Activated CD4-positive, CD25-positive, alpha-beta regulatory T cell treated with anti-CD3 and anti-CD28 coated beads, Interleukin-2, amount 50 U/mL, for 16 hours (primary cell): ENCODE data around the gene RET.
"Not testable (repeated sequence)": the region's sequence is repeated elsewhere in the genome, so short reads cannot be mapped to it uniquely, and the experiment has no call there.

ENCODE experiments used
- DNase-seq: peaks from one replicate; pipeline ENCODE4 v3.0.0-alpha.2; 2020; ENCODE audit warnings: low read depth, low spot score

The RET gene

DNA sequence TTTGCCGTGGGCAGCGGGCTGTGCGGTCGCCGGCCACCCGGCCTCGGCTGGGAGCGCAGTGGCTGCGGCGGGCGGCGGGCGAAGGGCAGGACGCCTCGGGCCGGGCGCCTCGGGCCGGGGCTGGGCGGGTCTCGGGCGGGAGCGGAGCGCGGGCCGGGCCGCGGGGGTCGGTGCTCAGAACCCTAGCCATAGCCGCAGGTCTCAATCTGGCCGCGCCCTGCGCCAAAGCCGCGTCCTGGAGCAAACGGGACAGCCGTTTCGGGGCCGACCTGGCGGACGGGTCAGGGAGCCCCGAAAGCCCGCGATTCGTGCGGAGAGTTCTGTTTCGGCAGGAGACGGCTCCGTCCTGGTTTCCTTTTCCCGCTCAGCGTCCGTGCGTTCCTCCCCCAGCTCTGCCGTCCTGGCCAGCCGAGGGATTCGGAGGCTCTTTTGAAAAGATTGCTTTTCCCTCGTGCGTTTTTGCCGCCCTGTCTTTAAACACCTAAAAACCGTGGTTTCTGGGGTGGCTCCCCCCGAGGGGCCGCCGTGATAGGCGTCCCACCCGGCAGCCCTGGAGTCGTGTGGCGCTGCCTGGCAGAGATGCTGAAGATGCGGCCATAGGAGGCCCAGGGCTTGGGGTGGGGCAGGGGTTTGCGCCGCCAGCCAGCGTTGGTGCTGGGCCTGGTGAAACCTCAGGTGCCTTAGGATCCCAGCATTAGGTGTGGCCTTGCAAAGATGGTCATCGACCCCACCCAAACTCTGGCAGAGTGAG, 727 bp downstream of the RET start:
- DNase-seq, result no peak

DNA sequence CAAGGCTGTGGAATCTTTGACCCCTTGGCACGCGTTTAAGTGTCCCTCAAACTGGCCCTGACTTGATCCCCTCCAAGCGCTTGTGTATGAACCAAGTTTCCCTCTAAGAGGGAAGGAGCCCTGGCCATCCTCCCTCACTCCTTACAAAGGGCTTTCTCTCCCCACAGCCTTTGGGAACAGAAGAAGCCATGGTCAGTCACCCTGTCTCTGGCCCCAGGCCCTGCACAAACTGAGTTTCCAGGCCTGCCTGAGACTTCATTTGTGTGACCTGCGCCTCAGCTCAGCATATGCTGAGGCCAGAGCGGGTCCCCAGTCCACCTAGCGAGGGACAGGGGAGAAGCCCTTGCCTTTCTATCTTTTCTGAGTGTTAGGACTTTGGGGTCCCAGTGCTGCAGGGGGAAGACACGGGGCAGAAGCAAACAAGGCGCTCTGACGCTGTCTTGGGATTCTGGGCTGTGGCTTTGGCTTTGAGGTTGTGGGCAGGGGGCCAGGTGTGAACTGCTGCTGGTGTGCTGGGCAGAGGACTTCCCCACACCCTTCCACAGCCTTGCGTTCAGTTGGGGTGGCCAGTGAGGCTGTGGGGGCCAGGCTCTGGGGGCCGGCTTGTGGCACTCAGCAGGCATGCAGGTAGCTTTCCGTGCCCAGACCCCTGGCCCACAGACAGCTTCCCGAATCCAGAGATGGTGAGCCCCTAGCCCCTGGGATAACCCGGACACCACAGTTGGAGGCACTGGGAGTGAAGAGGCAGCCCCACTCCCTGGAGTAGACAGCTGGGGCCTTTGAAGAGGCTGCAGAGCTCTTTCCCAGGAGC, 1.5 kb downstream of the RET start:
- DNase-seq, result no peak

DNA sequence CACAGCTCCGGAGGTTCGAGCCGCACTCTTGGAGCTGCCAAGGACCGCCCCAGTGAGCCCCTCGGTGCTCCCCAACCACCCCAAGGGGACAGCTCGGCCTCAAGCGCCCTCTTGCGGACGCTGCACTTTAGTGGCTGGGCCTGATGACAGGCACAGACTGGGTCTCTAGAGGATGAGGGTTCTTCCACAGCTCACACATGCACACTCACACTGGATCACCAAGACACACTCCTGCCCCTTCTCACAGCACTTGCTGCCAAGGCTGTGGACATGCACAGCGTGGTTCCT, 2.1 kb downstream of the RET start:
- DNase-seq, result no peak

DNA sequence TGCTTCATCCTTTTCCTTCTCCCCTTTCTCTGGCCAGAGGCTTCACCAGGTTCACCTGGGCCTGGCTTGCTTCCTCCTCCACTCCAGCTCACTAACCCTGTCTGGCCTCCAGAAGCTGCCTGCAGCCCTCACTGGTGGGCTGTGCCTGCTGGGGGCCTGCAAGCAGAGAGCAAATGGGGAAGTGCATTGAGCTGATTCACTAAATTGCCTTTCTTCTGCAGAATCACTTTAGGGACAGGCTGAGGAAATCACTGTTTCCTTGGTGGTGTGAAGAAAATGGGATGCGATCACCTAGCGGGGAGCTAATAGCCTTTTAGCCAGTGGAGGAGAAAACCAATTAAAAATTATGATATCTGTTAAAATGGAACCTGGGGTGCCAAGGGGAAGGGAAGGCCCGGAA, 3.0 kb downstream of the RET start:
- DNase-seq, result no peak

DNA sequence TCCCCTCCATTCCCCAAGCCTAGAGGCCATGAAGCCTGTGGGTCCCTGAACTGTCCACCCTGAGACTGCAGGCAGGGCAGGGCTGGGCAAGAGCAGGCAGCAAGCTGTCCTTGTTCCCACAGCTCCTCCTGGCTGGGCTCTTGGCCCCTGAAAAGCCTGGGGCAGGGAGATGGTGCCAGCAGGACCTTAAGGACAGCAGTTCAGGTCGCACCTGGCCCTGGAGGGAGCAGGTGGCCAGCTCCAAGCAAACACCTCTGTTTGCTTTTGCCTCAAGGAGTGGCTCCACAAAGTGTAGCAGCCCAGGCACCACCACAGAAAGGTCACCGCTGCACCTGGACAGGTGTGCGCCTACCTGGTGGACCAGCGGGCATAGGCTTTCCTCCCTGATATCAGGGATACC, 5.2 kb downstream of the RET start:
- no peak for DNase-seq

DNA sequence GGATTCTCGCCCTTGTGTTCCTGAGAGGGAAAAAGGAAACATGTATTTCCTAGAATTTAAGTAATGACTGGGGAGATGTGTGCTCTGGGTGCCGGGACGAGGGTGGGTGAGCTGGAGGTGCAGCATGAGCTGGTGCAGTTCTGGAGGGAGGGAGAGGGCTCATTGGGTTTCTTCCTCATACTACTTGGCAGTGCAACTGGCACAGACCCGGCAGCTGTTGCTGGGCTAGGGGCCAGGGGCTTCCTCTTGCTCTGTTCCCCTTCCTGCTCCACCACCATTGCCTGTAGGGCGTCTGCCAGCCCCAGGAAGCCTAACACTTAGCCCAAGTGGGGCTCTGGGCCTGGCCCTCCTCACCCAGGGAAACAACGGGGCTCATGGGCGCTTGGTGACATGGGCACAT, 5.9 kb downstream of the RET start:
- DNase-seq, result no peak

DNA sequence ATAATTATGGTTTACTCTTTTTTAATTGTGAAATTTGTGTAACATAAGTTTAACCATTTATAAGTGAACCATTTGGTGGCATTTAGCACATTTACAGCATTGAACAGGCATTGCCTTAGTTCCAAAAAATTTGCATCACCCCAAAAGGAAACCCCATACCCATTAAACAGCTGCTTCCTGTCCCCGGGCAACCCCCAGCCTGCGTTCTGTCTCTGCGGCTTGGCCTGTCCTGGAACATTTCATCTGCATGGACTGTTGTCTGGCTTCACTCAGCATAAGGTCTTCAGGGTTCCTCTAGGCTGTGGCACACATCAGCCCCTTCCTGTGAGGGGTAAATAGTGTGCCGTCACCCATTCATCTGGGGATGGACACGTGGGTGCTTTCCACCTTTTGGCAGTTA, 6.9 kb downstream of the RET start:
- DNase-seq, result no peak

DNA sequence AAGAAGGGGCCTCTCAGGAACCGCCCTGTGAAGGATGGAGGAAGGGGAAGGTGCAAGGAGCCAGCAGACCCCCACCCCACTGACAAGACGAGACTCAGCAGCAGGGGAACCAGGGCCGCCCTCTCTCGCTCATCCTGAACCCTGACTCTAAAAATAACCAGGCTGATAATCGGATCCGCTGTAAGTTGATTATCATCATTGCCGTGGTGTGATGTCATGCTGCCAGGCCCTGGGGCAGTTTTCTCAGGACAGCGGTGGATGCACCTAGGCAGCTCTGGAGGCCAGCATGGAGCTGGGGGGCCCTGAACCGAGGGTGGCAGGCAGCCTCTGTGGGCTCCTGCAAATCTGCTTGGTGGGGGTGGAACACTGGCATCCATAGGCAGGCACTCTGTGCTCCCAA, 7.9 kb downstream of the RET start:
- no peak for DNase-seq

DNA sequence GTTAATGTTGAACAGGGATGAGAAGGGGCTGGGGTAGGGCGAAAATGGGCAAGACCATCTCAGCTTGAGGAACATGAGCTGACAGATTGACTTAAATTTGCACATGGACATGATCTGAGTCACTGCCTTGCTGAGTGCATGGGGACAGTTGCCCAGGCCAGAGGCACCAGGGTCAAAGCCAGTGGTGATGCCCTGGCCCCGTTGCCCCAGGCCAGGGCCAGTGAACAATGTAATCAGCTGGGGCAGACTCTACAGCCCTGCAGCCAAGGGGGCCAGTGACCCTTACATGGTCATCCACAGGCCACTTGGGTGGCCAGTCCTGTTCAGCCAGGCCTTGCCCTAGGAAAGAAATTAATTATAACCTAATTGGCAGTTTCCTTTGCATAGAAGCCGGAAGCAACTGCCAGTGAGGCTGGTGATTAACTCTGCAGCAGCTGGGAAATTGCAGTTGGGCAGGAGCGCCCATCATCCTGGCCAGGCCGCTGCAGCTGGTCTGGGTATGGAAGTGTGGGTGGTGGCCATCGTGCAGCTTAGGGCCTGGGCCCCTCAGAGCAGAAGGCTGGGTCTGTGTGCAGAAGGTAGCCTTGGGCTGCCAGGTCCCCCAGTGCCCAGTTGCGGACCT, 9.6 kb downstream of the RET start:
- DNase-seq, result no peak

DNA sequence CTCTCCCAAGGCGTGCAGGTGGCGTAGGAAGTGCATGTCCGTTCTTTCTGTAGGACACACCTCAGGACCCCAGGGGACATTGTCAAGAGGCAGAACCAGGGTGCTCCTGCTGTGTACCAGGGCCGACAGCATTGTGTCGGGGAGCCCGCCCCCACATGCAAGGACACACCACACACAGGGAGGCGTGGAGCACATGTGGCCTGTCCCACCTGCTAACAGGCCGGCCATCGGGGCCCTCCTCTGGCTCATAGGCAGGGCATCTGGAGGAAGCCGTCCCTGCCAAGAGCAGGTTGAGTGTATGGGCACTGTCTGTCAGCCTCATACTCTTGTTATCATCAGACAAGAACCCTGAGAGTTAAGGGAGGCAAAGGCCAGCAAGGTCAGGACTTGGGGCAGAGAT, 12.7 kb downstream of the RET start:
- no peak for DNase-seq

DNA sequence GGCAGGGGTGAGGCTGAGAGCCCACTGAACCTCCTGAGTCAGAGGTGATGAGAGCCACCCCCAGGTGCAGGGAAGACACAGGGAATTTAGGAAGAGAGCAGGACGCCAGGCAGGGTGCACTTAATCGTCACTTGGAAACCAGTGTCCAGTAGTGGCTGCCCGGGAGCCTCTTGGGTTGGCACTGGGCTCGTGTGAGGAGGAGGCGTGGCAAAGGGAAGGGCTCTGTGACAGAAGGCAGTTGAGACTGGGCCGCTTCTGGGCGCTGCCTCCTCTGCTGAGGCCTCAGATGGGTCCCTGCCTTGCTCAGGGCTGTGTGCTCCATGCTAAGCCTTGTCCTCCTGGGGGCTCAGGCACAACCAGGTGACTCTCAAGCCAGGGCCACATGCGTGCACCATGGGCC, 13.3 kb downstream of the RET start:
- no peak for DNase-seq

DNA sequence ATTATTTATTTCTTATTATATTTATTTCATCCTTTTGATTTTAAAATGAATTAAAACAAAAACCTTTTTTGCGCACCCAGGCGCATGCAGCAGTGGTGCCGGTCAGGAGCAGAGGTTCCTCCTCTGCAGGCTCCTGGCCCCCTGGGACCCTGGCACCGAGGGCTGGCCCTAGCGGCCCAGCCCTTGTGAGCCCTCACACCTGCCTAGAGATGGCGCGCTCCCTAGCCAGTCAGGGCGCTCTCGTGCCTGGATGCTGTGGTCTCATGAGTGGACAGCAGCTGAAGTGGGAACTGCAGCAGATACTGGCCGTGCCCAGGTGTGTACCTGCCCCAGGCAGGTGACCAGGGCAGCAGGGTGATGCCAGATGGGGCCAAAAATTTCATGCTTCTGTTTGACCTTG, 13.8 kb downstream of the RET start:
- DNase-seq, result no peak

DNA sequence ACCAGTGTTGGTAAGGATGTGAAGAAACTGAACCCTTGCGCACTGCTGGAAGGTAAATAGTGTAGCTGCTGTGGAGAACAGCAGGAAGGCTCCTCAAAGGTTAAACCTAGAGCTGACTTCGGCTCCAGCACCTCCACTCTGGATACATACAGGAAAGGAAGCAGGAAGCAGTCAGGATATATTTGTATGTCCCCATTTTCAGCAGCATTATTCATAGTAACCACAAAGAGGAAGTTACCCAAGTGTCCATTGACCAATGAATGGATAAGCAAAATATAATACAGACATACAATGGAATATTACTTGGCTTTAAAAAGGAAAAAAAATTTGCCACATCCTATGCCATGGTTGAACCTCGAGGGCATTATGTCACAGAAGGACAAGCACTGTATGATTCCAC, 15.0 kb downstream of the RET start:
- DNase-seq, result no peak

DNA sequence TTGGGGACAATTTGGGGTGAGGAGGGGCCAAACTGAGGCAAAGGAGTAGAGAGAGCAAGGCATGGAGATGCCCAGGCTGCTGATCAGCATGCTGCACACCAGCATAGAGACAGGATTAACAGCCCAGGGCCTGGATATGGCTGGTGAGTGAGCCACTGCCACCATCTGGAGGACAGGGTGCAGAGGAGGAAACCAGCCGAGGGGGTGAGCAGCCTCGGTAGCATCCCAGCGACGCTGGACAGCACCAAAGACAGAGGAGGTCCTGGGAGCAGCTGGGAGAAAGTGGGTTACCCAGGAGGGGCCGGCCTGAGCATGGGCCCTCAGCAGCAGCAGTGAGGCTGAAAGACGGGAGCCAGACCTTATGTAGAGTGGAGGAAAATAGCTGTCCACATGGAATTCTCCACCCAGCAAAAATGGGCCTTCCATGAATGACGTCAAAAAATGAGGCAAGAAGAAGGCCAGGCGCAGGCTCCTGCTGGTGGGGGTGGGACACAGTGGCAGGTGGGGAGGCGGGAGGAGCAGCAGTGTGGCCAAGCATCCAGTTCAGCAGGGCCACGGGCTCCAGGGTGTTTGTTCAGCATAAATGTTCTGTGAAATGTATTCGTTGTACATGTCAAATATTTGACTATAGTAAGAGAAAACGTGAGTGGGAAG, 16.7 kb downstream of the RET start:
- DNase-seq, result no peak

DNA sequence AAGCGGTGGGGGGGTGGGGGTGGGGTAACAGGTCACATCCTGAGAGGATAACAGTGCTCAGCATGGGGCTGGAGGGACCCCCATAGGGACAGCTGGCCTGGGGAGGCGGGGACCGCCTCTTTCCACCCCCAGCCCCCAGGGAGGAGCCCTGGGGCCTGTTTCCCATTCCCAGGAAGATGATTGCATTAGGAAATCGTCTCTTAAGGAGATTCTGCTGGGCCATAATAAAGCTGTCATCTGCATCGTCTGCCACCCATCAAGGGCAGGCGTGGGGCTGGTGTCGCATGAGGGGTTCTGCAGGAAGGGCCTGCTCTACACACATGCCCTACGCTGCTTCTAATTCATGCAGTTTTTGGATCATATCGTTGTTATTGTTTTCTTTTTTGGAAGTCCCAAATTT, 17.2 kb downstream of the RET start:
- no peak for DNase-seq

DNA sequence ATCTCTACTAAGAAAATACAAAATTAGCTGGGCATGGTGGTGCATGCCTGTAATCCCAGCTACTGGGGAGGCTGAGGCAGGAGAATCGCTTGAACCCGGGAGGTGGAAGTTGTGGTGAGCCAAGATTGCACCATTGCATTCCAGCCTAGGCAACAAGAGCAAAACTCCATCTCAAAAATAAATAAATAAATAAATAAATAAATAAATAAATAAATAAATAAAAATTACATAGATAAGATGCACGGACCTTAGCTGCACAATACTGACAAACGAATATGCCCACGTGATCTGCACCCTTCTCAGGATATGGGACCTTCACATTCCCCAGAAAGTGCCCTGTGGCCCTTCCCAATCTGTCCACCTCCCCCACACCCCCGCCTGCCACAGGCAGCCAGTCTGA, 22.5 kb downstream of the RET start:
- not testable (repeated sequence) for DNase-seq

DNA sequence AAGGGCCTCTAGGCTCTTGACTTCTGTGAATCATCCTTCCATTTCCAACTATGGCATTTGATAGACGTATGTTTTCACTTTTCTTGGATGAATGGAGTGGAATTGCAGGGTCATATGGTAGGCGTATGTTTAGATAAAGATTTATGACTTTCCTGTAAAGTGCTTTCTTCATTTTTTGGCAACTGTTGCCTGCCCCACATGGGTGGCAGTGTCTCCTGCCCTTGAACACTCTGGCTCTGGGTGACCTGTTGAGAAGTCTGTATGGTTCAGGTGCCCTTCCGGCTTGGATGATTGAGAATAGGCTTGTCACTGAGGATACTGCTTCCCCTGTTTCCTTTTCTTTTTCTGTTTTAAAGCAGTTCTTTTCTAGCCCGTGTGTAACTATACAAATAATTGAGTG, 23.1 kb downstream of the RET start:
- no peak for DNase-seq

DNA sequence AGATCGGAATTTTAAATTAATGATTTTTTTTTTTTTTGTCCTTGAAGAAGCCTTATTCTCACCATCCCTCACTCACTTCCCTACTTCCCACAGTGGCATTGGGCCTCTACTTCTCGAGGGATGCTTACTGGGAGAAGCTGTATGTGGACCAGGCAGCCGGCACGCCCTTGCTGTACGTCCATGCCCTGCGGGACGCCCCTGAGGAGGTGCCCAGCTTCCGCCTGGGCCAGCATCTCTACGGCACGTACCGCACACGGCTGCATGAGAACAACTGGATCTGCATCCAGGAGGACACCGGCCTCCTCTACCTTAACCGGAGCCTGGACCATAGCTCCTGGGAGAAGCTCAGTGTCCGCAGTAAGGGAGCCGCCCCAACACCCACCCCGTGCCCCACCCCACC, 23.5 kb downstream of the RET start:
- DNase-seq, result no peak

DNA sequence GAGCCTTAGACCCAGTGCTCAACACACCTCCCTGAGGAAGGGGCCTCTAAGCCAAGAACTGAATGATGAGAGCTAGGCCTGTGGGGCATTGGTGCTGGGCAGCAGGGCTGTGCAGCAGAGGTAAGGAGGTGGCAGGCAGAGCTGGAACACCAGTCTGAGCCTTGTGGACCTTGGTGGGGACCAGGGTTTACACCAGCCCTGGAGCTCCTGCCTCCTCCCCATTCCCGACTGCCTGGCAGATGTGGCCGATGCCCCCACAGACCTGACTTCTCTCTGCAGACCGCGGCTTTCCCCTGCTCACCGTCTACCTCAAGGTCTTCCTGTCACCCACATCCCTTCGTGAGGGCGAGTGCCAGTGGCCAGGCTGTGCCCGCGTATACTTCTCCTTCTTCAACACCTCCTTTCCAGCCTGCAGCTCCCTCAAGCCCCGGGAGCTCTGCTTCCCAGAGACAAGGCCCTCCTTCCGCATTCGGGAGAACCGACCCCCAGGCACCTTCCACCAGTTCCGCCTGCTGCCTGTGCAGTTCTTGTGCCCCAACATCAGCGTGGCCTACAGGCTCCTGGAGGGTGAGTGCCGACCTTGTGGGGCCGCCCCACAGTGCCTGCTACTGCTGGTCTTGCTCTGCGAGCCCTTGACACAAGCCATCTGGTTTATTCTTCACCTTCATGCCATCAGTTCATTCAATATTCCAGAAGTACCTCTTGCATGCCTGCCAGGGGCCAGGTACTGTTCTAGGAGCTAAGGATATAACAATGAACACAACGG, 25.4 kb downstream of the RET start:
- DNase-seq, result no peak

DNA sequence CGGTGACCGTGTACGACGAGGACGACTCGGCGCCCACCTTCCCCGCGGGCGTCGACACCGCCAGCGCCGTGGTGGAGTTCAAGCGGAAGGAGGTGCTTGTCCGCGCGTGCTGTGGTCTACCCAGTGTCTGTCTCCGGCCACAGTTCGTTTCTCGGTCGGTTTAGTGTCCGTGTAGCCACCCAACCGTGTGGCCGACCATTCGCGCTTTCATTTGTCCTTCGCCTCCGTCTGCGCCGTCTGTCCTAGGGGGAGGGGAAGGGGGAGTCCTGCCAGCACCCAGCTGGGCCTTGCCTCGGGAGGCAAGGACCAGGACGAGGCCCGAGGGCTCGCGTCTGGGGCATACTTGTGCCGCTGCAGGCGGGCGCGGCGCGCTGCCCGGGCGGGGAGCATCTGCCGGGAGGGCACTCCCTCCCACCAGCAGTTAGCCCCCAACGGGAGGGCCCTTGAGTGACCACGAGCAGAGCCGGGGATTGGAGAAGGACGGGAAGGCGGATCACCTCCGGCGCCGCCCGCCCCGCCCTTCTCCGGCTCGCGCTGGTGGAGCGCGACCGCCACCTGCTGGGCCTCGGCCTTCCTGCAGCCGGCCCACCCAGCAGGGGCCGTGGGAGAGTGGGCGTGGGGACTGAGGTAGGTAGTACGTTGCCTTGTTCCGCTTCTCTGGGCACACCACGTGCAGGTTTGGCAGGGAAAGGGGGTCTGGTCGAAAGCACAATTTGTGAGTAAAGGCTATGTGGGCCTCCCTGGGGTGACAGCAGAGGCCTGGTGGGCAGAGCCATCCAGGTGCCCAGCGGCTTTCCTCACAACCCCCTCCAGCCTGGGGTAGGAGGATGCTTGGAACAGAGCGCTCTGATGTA, 28.5 kb downstream of the RET start:
- DNase-seq, result peak; percentile 60

DNA sequence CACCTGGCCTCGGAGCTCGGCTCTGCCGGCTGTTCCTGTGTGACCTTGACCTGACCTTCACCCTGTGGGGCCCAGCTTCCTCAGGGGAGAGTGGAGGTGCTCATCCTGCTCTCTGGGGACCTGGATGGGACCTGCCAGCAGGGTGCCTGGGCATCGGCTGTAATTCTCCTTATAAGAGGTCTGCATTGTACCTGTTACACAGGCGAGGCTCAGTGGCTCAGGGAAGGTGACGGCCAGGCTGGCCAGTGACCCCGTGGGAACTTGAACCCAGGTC, 29.0 kb downstream of the RET start:
- no peak for DNase-seq
